Esophagus muscularis mucosa (tissue), 3 donors: ENCODE measurements around the gene DELE1.

ENCODE experiments used
- EP300 ChIP-seq: sonication (generic); formaldehyde crosslinking; IDR thresholded peaks from one replicate; pipeline ENCODE4 v1.6.1; 2017; ENCODE audit warnings: antibody characterized with exemption
- TF ChIP-seq, protein P1 (sequence below), 3 experiments: fragments of 200-600 bp in 2 of 3; fragments of 450-650 bp in 1 of 3; sonication (generic) in 2 of 3; IDR thresholded peaks; one replicate each; pipeline ENCODE4 v1.5.1; 2017 to 2019; ENCODE audit warnings: antibody characterized with exemption in 3 of 3, mild to moderate bottlenecking in 2 of 3, moderate library complexity in 1 of 3

DNA sequence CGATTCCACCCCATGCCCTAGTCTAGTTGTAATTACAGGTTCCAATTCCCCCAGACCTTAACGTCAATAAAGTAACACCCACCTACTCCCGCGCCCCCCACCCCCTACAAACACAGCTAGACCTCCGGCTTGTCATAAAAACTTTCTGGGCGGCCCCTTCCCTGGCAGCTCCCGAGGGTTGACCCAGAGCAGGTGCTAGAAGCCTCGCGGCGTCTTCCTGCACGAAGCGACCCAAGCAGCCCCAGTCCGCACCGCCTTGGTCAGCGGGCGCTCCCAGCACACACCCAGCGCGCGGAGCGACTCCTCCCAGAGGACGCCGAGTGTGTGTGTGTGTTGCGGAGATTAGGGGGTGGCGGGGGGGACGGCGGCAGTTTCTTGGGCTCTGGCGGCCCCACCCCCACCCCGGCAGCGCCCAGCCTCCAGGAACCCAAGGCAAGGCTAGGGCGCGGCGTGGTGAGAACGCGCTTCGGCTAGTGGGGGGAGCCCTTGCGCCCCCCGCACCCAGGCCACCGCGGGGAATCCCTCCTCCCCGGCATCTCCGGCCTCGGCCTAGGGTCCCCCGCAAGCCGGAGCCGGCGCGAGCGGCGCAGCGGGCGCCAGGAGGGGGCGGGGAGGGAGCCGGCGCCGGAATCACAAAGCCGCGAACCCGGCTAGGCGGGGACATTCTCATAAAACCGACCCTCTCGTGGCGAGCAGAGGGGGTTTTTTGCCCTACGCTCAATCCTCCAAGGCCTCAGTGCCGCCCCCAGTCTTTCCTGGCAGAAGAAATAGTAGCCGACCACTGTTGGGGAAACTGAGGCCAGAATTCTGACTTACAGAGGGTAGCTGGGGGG is 47.7 kb upstream of the DELE1 start:
- TF ChIP-seq EP300 = no peak
- TF ChIP-seq, protein P1, sequence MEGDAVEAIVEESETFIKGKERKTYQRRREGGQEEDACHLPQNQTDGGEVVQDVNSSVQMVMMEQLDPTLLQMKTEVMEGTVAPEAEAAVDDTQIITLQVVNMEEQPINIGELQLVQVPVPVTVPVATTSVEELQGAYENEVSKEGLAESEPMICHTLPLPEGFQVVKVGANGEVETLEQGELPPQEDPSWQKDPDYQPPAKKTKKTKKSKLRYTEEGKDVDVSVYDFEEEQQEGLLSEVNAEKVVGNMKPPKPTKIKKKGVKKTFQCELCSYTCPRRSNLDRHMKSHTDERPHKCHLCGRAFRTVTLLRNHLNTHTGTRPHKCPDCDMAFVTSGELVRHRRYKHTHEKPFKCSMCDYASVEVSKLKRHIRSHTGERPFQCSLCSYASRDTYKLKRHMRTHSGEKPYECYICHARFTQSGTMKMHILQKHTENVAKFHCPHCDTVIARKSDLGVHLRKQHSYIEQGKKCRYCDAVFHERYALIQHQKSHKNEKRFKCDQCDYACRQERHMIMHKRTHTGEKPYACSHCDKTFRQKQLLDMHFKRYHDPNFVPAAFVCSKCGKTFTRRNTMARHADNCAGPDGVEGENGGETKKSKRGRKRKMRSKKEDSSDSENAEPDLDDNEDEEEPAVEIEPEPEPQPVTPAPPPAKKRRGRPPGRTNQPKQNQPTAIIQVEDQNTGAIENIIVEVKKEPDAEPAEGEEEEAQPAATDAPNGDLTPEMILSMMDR (IDR thresholded peaks at IDR 0.05) = no peak
